HG03457 (cell line): Measurements from ENCODE around the gene HHIPL1.
"Not testable (repeated sequence)": the region's sequence is repeated elsewhere in the genome, so short reads cannot be mapped to it uniquely, and the experiment has no call there.

Source experiments
- ATAC-seq: cut with Tn5 transposase; IDR thresholded peaks from one replicate; pipeline ENCODE4 v1.9.1; 2021; ENCODE audit warnings: moderate number of reproducible peaks; ENCODE audit not compliant: unreplicated experiment

Gene HHIPL1

DNA sequence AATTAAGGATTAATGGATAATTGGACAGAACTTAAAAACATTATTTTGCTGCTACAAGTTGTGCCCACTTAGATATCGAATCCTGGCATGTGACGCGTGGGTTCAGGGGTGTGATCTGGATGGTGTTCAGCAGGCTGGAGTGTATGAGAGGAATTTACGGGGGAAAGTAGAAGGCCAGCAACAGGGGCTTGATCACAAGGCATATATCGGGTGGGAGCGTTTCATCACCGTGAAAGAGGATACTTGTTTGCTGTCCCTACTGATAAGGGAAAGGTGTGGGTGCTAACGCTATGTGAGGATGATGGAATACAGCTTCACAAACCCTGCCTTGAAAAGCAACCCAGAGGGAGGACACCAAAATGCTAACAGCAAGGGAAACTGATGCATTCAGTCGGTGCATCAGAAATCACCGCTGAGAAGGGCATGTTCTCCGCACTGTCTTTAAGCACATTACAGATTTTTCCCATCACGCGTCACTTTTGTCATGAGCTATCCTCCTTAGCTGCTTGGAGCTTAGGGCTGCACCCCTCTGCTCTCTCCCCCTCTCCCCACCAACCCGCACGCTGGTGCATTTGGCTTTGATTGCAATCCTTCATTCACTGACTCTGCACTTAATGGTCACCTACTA is 13.4 kb downstream of the HHIPL1 start:
- no peak for ATAC-seq

DNA sequence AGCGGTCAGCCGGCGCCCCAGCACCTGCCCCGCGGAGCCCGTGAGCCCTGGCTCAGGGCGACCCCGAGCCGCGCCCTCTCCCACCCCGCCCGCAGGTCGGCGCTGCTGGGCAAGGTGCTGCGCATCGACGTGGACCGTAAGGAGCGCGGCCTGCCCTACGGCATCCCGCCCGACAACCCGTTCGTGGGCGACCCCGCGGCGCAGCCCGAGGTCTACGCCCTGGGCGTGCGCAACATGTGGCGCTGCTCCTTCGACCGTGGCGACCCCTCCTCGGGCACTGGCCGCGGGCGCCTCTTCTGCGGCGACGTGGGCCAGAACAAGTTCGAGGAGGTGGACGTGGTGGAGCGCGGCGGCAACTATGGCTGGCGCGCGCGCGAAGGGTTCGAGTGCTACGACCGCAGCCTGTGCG is 14.4 kb downstream of the HHIPL1 start:
- ATAC-seq = no peak

DNA sequence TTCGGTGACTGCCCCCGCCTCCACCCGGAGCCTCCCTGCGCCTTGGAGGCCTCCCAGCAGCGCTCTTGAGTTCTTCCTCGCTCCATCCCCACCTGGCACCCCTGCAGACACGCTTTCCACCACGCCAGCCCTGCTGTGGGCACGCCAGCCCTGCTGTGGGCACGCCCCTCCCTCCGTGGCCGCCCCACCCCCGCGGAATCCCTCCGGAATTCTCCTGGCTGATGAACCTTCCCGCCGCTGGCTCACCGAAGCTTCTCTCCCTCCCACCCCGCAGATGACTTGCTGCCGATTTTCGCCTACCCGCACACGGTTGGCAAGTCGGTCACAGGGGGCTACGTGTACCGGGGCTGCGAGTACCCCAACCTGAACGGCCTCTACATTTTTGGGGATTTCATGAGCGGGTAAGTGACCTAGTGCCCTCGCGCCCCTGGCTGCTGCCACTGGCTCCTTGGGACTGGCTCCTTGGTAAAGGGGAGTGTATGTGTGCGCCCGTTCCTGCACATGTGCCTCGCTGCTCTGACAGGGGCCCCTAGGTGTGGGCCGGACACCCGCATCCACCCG is 15.2 kb downstream of the HHIPL1 start:
- ATAC-seq = no peak

DNA sequence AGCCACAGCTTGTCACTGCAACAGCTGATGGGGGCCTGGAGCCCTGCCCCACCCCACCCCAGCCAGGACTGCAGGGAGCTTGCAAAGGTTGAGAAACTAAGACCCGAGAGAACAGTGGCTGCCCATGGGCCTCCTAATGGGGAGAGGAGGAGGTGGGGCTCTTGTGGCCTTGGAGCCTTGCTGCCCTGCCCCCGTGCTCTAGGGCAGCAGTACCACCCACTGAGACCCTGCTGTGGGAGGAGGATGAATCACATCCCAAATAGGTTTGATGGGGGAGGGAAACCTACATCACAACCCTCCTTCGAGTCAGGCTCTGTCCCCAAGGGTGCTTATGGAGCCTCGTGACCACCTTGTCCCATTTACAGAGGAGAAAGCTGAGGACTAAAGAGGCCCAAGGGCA is 15.9 kb downstream of the HHIPL1 start:
- ATAC-seq = no peak

DNA sequence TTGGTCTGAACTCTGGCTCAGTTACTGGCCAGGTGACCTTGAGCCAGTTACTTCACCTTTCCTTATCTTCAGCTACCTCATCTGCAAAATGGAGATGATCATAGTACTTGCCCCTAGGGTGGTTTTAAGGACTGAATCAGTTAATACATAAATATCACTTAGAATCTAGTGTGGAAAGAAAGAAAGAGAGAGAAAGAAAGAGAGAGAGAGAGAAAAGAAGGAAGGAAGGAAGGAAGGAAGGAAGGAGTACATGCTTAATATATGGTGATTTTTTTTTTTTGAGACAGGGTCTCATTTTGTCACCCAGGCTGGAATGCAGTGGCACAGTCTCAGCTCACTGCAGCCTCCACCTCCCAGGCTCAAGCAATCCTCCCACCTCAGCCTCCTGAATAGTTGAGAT is 16.3 kb downstream of the HHIPL1 start:
- ATAC-seq = not testable (repeated sequence)

DNA sequence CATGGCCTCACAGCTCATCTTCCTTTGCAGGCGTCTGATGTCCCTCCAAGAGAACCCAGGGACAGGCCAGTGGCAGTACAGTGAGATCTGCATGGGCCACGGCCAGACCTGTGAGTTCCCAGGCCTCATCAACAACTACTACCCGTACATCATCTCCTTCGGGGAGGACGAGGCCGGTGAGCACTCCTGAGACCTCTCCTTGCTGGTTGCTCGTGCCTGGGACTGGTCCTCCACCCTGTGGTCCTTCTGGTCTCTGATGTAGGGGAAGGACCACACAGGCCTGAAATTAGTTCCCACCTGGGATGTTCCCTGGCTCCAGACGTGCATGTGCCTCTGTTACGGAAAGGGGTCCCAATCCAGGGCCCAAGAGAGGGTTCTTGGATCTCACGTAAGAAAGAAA is 17.9 kb downstream of the HHIPL1 start:
- no peak for ATAC-seq

DNA sequence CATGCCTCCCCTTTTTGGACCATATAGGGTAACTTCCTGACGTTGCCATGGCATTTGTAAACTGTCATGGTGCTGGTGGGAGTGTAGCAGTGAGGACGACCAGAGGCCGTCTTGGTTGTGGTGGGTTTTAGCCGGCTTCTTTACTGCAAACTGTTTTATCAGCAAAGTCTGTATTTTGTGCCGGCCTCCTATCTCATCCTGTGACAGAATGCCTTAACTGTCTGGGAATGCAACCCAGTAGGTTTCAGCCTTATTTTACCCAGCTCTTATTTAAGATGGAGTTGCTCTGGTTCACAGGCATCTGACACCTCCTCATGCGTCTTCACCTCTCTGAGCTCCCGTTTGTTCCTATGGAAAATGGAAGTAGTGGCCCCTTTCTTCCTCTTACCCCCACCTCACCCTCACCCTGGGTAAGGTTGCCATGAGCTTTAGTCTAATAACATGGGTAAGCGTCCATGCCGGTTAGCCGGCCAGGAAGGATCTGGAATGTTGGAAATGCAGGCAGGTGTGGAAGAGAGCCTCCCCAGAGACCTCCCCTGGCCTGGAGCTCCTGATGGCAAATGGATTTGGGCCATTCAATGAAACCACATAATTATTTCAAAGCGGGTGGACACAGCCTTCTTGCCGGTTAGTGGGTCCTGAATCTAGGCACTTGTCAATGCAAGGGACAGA is 18.6 kb downstream of the HHIPL1 start:
- ATAC-seq = no peak

DNA sequence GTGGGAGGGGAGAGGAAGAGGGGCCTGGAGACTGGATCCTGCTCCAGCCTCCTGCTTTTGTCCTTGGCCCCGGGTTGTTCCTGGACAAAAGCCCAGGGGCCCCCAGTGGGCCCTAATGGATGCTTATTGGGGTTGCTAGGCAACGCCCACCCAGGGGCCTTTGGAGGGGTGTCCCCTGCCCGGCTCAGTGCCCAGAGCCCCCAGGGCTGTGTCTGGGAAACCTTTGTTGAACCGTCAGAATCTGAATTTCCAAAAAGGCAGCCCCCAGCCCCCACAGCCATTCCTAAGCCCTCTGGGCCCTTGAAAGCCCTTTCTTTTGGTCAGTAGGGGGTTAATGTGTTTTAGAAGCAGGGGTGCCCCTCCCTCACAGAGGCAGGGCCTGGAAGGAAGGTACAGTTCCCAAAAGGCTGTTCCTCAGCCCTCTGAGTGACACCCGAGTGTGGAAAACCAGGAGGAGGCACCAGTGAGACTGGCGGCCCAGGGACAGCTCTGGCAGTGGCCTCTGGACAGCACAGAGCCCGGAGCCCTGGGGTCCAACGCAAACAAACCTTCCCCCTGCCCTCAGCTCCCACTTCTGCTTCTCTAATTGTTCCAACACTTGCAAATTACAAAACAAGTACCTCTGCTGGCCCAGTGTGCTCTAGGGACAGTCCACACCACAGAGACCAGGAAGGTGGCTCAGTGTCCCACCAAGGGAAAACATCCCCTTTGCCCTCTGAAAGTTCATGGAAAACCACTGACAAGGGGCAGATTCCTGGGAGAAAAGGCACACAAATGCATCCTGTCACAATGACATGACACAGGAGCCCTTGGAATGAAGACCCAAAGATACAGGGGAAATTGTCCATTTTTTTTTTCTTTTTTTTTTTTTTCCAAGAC is 19.4 kb downstream of the HHIPL1 start:
- ATAC-seq = no peak

DNA sequence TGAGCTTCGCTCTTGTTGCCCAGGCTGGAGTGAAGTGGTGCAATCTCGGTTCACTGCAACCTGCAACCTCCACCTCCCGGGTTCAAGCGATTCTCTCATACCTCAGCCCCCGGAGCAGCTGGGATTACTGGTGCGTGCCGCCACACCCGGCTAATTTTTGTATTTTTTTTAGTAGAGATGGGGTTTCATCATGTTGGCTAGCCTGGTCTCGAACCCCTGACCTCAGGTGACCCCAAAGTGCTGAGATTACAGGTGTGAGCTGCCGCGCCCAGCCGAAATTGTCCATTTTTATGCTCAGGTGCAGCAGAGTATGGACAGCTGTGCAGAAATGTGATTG is 20.0 kb downstream of the HHIPL1 start:
- ATAC-seq = no peak

DNA sequence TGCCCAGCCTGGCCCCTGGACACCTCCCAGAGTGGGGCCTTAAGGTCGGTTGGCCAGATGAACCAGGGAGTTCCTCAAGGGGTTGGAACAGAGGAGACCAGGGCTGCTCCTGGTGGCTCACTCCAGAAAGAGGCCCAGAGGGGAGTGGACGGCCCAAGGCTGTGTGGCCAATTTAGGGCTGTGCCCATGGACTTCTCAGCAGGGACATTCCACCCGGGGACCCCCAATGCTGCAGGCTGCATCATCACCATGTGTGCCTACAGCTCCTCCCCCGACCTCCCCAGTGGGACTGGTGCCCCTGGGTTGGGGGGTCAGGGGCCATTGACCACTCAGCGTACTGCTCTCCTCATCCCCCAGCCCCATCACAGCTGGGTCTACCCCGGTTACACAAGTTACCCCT is 21.6 kb downstream of the HHIPL1 start:
- ATAC-seq = no peak

DNA sequence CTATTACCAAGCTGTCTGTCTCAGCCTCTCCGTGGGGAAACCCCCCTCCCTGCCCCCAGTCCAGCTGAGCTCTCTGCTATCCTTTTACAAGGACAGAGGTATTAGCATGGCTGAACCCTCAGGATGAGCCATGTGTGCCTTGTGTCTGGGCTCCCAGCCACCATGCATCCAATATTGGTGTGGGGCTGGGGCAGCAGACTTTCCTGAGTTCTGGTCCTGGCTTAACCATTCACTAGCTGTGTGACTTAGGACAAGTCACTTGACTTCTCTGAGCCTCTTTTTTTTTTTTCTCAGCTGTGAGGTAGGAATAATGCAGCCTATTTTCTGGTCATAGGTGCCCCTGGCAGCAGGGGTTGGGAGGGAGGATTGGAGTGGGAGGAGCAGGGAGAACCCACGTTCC is 22.1 kb downstream of the HHIPL1 start:
- ATAC-seq = no peak

DNA sequence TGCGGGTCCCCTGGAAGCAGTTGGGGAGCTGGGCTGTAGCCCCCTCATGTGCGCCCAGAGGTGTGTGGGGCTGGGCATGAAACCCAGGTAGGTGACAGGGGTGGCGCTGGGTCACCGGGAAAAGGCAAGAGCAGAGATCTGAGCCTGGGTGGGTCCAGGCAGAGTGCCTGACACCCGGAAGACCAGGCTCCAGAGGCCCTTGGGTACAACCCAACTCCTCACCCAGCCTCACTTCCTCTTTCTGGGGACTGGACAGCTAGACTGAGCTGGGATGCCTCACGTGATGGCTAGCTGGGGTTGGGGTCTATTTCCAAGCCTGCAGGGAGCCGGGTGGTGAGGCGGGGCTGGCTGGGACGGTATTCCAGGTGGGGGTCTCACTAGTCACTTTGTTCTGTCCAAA is 22.9 kb downstream of the HHIPL1 start:
- ATAC-seq = no peak

DNA sequence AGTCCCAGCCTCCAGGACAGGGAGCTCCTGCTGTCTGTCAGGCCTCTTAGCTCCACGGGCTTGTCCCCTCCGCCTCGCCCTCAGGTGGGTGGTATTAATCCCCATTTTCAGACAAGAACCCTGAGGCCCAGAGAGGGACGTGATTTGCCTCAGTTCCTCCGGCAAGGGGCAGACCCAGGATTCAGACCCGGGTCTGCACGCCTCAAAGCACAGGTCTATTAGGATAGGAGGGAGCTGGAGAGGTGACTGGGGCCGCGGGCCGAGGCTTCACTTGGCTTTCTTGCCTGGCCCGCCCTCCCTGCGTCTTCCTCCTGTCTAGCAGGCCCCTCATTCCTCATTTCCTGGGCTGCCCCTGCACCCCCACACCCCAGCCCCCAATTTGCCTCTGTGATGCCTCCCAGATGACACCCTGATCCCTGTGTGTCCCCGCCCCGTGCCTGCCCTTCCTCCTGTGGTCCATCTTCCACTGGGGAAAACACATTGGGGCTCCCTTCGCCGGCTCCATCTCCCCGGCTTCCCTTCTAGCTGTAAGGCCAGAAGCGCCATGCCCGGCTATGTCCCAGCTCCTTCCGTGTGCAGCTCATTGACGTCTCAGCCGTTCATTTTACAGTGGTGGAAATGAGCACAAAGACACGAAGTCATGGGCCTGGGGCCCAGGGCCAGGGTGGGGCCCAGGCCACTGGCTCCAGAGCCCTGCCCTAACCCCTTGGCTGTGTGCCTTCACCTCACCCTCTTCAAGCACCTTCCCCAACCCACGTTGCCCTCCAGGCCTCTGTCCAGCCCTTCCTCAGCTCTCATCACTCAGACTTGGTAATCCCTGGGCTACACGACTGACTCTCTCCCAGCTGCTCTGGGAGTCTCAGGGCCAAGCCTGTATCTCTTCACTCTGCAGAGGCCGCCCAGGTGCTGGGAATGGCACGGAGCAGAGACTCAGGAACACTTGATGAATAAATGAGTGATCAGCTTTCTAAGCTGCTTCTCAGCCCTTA is 23.7 kb downstream of the HHIPL1 start:
- ATAC-seq = no peak

DNA sequence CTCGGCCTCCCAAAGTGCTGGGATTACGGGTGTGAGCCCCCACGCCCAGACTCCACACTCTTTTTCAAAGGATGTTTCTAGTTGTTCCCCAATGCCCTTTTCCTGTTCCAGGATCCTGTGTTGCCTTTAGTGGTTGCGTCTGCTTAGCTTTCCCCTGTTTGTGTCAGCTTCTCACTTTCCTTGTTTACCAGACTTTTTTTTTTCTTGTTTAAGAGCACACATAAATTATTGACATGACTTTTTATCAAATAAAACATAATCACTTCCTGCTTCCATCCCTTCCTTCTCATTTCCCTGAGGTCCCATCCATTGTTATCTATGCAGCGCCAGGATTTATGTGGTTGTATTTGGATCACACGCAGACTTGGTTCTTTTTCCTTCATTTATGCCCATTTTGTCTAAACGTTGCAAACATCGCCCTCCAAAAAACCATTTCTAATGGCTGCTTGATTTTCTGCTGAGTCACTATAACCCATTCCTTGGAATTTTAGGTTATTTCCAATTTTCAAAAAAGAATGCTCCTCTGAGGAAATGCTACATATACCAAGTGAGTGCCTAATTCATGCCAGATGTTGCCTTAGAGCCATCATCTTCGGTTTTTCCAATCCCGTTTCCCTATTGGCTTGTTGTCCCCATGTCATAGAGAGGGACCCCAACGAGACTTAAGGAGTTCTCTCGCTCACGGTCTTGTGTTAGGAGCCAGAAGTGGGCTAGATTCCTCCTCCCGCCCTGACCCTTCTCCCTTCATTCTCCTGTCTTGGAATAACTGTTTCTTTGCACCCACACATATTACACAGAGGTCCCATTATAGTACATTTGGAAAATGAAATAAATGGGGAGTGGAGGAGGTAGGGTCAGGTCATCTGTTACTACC is 25.7 kb downstream of the HHIPL1 start:
- no peak for ATAC-seq

DNA sequence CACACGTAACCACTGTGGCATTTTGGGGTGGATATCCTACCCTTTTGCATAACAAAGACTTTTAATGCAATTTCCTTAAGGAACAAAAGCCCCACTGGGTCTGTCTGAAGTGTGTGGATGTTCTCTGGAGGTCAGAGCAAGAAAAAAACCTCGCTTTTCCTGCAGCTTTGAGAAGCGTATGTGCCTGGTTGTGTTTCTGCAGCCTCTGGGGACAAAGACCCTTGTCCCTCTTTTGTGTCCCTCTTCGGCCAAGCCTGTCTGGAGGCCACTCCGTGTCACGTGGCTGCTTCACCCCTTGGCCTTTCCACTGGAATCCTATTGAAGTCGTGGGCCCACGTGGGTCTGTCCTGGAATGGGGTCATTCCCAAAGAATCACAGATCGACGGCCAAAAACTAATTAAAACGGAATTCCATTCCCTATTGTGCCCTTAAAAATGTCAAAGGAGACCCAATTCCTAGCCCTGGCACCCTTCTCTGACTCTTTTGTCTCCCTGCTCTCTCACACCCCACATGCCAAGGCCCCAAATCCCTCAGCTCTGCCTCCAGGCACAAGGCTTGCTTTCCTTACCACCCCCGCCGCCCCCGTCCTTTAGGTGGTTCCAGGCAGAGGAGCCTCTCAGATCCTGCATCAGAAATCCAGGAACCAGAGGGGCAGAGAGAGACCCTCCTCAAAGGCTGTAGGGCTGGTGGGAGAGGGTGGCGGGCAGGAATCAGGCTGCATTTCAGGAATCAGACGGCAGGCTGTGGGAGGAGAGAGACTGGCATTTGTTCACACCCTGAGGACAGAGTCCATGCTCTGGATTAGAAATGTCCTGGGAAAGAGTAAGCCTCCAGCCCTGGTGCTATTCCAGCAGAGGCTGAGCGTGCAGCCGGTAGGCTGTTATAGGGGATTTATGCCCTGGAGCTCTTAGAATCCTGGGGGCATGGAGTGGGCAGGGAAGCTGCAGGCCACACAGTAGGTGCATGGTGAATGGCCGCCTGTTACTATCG is 26.6 kb downstream of the HHIPL1 start:
- no peak for ATAC-seq

DNA sequence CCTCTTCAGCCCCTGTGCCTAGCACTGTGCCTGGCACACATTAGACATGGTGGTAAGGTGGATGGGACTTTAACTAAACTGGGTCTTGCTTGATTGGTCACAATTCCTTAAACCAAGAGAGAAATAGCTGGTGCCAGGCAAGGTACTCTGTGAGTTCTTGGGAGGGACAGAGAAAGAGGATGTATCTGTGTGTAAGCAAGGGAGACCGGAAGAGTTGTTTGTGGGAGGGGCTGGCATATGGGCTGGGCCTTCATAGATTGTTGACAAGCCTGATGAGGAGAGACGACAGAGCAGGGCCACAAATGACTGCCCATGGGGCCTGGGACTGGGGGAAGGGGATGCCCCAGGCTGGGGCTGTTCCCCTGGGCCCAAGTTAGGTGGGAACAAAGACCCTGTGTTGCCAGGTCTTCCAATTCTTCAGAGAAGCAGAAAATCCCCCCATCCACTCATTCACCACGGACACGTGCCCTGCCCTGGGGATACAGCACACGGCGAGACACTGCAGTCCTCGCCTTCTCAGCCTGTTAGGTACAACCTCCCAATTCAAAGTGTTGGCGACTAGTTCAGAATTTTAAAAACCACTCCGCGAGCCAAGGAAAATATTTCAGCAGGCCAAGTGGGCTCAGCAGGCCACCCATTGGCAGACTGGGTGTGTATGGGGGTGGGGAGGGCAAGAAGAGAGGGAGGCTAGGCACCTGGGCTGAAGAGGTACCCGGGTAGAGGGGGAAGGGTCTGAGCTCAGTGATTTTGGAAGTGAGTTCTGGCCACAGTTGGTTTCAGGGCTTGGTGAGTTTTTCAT is 27.8 kb downstream of the HHIPL1 start:
- ATAC-seq = no peak

DNA sequence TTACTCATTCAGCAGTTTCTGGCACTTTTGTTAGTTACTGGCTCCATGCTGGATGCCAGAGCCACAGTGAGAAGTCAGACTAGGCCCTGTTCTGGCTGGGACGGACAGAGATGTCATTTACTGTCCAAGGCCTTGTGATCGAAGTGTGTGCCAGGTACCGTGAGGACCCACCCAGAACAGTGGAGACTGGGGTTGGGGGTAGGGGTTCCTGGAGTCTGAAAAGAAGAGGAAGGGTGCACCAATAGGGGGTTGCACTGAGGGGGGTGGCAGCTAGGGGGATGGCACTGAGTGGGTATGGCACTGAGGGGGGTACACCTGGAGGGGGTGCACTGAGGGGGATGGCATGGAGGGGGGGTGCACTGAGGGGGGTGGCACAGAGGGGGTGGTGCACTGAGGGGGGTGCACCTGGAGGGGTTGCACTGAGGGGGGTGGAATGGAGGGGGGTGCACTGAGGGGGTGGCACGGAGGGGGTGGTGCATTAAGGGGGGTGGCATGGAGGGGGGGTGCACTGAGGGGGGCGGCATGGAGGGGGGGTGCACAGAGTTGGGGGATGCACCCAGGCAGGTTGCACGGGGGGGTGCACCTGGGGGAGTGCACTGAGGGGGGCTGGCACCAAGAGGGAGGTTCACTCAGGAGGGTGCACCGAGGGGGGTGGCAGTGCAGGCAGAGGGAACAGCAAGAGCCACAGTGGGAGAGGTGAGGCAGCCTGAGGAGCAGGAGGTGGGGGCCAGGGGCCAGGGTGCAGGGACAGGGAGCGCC is 28.6 kb downstream of the HHIPL1 start:
- ATAC-seq = no peak
